HG03025 (cell line): ENCODE results near the gene MTSS2.

Source experiments
- ATAC-seq: cut with Tn5 transposase; IDR thresholded peaks from one replicate; pipeline ENCODE4 v1.9.1; 2021; ENCODE audit warnings: mild to moderate bottlenecking, moderate library complexity; ENCODE audit not compliant: unreplicated experiment, low FRiP score

The MTSS2 gene, protein sequence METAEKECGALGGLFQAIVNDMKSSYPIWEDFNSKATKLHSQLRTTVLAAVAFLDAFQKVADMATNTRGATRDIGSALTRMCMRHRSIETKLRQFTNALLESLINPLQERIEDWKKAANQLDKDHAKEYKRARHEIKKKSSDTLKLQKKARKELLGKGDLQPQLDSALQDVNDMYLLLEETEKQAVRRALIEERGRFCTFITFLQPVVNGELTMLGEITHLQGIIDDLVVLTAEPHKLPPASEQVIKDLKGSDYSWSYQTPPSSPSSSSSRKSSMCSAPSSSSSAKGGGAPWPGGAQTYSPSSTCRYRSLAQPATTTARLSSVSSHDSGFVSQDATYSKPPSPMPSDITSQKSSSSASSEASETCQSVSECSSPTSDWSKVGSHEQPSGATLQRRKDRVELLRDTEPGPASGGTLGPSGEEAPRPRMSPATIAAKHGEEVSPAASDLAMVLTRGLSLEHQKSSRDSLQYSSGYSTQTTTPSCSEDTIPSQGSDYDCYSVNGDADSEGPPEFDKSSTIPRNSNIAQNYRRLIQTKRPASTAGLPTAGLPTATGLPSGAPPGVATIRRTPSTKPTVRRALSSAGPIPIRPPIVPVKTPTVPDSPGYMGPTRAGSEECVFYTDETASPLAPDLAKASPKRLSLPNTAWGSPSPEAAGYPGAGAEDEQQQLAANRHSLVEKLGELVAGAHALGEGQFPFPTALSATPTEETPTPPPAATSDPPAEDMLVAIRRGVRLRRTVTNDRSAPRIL

DNA sequence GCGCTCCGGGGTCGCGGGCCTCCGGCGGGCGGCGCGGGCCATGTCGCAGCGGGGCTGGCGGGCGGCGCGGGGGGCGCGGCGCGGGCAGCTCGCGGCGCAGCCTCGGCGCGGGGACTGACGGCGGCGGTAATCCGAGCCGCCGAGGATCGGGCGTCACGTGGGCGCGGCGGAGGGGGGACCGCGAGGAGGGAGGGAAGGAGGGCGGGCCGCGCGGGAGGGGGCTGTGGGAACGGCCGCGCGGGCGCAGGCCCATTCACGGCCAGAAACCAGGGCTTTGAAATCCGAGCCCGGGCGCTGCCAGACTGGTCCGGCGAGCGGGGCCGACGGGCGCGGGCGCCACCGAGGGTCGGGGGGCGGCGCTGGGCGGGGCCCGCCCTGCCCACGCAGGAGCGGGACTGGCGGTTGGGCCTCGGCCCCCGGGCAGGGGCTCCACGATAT, at the start of gene MTSS2:
MTSS2 (minus strand) TSS at position 116 of the 438 bp plus-strand sequence. CDS start 262 bp downstream, outside the sequence.
- no peak for ATAC-seq

DNA sequence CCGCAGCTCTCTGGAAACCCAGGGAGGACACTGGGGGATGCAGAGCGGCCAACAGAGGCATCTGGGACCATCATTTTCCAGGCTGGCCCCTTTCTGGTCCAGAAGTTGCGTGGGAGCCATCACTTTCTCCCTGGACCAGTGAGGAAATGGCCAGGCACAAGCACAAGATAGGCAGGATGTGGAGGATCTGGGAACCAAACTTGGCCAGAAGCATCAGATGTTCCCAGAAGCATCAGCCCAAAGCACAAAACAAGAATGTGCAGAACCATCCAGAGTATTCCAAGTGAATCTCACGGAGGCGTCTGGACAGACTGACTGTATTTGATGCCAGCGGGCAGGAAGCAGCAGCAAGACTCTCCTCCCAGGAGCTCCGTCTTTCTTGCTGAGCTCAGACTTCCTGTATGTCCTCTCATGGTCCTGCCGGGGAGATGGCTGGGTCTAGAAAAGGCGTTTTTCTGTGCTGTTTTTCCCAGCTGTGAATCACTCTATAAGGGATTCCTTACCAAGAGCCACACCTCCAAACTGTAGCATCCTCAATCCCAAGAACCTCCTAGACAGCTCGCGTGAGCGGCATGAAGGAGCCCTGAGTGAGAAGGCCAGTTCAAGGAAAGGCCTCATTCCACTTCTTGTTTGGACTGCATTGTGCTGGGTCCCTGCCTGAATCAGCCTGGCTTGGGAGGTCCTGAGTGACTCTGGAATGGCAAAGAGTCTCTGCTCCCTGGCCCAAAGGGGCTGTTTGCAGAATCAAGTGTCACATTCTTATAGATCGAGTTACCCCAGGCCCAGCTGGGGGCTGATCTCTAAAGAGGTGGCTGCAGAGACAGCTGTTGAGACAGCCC, 49.5 kb upstream of the MTSS2 start:
- ATAC-seq = no peak

DNA sequence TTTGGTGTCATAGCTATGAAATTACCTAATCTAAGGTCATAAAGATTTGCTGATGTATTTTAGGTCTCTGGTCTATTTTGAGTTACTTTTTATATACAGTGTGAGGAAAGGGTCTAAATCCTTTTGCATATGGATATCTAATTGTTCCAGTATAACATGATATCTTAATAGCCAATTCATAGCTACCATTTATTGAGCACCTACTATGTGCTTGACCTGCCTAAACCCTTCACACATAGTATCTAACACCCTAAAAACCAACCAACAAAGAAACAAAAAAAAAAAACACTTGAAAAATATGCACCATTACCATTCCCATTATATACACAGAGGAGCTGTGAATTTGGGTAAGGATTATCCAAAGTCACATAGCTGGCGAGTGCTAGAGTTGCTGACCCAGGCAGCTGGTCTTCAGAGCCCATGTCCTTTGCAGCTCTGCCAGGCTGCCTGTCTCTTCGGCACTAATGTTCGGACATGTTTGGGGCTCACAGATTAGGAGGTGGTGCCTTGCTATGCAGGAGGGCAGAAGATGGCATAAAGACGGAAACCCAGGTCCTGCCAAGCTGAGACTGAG, 48.8 kb upstream of the MTSS2 start:
- no peak for ATAC-seq

DNA sequence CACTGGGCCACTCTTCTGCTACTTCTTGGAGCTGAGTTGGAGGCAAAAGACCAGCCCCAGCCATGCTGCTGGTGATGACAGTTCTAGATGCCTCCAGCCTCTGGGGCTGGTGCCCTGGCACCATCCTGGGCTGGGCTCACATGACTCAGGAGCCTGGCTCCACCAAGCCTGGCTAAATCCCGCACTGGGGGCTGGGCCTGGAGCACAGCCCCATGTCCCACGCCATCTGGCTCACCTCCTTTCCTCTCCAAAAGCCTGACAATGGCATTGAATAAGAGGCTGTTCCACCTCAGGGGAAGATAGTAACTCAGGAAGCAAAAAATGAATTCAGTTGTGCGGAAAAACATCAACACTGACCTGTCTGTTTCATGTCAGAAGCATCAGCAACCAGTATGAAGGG, 45.1 kb upstream of the MTSS2 start:
- no peak for ATAC-seq

DNA sequence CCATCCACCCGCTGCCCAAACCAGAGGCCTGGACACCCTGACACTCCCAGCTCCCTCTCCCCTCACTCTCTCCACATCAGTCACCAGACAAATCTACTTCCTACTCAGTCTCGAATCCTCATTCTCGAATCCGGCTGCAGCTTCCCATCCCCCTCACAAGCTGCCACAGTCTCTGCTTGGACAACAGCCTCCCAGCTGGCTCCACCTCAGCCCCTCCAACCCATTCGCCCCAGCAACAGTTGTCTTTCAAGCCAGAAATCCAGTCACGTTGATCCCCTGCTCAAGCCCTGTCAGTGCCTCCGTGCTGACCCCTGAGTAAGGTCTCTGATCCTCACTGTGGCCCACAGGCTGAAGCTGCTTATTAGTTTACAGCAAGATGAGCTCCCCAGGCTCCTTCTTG, 44.2 kb upstream of the MTSS2 start:
- no peak for ATAC-seq

DNA sequence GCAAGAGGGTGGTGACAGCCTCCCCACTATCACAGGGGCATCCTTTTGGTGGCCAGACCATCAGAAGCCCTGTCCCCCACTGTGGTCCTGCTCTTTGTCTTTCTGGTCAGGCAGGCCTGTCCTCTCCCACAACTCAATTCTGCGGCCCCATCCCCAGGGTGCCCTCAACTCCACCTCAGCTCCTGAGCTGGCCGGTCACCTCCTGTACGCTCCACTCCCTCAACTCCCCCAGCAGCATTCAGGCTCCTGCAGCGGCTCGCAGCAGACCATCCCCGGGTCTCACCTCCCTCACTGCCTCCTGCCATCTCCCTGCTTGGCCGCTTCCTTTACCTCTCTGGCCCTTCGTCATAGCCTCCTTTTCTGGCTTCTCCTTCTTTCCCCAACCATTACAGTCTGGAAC, 43.4 kb upstream of the MTSS2 start:
- ATAC-seq = no peak

DNA sequence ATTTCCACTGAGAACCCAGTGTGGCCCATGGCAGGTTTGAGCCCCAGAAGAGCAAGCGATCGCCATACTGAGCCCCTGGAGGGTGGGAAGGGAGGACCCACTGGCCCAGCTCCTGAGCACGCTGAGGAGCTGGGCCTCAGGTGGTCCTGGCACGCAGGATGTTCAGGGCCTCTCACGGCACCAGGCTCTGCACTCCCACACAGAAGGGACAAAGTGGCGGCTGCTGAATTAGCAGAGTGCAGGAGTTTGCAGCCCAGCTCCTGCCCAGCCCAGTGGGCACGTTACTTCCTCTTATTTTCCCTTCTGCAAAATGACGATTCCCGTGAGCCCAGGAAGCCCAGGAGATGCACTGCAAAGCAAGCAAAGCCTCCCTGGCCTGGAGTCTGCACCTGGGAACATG, 42.3 kb upstream of the MTSS2 start:
- ATAC-seq = no peak

DNA sequence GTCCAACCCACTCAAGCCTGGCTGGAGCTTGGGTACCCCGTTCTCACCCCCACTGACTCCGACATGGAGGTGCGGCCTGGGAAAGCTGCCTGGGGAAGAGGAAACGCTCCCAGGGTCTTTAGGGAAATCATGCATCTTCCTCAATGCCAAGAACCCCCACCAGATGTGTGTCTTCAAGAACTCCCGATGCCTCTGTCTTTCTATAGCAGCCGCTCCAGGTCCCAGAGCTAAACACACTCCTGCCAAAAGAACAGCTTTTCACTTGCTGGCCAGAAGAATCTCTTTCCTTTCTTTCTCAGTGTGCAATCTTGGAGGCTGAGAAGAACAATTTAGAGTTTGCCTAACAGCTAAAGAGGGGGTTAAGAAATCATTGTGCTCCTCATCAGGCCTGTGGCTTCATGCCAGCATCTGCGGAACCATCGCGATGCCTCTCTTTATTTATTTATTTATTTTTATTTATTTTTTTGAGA, 41.1 kb upstream of the MTSS2 start:
- ATAC-seq = no peak

DNA sequence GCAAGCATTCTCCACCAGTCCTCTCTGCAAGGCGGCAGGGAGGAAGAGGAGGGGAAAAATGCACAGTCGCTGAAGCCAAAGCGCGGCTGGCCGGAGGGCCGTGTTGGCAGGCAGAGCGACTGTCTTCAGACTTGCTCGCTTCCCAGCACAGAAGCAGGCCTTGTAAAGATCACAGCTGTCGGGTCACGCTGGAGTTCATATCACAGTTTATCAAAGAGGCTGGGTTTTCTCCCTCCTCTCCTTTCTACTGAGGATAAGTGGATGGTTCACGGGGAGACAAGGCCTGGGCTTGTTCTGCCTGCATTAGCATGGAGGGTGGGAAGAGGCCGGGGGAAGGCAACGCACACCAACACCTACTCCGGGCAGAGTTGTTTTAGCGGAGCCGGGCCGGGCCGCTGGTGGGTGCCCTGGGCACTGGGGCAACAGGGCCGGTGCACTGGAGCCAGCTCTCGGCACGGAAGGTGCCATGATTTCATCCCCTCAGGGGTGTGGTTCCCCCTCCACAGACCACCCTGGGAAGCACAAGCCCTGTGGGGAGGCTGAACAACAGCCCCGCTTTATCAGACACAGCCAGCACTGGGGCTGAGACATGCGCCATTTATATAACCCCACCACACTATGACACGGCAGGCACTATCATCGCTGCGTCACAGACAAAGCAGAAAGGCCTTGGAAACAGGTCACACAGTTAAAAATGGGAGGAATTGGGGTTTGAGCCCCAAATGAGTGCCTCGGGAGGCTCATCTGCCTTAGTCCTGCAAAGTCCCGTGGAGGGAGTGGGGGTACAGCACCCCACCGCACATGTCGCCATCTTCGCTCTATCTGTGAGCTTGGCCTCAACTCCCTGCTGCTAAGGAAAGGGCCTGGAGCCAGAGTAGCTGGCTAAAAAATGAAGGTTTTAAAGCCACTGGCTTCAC, 40.3 kb upstream of the MTSS2 start:
- ATAC-seq = no peak

DNA sequence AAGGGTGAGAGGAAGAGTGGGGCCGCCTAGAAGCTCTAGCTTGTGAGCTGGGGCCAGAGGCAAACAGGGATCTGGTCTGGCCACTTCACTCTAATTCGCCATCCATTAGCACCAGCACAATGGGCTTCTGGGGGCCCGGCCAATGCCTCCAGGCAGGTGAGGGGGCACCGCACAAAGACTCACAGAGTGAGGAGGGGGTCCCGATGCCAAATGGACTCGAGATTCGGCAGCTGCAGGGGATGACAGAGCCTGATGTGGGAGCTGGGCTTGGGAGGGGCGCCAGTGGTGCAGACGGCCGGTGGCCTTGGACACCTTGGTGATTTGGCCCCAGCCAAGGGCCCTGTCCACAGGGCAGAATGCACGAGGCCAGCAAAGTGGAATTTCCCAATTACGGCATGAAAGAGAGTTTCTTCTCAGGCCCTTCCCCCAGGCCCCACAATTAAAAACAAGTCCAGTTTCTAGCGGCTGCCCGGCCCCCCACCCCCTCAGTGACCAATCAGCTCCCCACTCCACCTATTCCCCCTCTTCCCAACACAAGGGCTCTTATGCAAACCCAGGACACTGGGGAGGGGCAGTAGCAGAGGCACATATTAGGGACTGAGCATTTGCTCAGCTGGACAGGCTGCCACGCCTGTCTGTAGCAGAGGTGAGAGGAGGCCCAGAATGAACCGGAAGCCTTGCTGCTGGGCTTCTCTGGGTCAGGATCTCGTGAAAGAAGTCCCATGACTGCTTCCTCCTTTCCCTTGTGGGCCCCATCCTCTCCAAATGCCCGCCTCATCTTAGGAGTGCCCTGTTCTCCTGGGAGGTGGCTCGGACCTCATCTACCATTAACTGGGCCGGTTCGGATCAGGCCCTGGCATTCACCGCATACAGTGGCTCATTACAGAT, 39.4 kb upstream of the MTSS2 start:
- ATAC-seq = no peak

DNA sequence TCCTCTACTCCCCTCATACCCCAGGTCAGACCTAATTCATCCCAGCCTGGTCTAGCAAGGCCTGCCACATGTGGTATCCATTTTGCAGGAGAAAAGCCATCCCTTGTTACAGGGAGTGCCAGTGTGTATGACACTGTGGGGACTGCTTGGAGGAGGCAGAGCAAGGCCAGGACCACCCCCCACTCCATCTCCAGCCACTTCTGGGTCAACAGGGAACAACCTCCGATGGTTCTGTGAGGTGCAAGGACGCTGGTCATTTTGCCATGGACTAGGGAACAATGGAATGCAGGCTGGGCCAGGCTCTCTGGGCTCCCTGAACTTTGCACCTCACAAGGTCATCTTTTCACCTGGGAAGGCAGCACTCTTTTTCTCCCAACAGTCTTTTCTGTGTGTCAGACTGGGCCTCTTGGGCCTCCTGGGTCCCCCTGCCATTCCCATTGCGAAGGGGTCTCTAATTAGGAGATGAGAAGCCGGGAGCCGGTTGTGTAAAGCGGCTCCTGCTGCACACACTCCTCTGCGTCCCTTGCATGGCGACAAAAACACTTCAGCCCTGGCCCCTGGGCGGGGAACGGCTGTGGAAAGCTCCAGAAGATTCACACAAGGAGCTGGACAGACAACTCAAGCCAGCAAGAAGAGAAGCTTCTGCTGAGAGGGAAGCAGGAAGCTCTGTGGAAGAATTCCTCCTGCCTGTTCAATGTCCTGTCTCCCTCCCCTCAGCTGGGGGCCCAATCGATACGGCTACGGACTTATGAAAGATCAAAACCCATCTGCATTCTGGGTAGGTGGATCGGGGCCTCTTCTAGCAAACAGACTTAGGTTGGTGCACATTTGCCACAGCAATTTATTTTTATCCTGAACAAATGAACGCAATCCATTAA, 38.5 kb upstream of the MTSS2 start:
- ATAC-seq = no peak

DNA sequence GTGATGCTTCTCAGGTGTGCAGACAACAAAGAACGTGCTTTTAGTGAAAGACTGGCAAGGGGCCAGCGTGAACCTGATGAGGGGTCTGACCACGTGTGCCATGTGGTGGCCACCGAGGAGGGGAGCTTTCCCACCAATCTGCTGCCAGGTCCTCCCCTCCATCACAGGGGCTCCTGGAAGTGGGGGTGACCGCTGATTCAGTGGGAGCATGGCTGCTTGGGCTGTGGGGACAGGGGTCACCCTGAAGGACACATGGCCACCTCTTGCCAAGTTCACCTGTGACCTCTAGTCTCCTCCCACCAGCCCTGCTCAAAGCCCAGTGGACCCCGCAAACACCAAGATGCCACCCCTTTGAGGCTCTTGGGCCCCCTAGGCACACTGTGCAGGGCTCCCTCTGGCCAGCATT, 37.9 kb upstream of the MTSS2 start:
- ATAC-seq = no peak

DNA sequence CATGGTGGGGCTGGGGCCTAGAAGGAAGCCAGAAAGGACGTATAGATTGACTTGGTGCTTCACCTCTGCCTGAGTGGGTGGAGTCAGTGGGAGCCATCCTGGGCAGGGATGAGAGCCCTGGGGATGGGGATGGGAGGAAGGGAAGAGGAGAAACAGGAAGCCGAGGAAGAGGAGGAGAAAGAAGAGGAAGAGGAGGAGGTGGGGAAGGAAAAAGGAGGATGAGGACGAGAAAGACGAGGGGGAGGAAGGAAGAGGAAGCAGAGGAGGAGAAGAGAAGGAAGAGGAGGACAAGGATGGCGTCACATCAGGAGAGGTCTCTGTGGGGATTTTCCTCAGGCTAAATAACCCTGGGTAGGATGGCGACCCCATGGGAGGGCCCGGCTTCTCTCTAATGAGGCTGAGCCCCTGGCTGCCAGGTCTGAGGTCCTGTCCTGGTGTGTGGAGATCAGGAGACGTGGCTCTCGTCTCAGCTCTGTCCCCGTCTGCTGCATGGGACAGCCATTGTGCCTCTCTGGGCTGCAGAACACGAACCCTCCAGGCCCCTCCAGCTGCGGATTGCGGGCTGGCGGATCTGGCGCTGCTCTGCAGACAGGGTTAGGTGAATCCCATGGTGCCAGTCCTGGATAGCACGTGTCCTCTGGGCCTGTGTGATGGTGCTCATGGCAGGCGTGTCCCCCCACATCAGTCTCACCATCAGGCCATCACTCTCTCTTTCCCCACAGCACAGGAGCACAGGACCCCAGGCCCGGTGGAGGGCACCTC, 35.5 kb upstream of the MTSS2 start:
- no peak for ATAC-seq

DNA sequence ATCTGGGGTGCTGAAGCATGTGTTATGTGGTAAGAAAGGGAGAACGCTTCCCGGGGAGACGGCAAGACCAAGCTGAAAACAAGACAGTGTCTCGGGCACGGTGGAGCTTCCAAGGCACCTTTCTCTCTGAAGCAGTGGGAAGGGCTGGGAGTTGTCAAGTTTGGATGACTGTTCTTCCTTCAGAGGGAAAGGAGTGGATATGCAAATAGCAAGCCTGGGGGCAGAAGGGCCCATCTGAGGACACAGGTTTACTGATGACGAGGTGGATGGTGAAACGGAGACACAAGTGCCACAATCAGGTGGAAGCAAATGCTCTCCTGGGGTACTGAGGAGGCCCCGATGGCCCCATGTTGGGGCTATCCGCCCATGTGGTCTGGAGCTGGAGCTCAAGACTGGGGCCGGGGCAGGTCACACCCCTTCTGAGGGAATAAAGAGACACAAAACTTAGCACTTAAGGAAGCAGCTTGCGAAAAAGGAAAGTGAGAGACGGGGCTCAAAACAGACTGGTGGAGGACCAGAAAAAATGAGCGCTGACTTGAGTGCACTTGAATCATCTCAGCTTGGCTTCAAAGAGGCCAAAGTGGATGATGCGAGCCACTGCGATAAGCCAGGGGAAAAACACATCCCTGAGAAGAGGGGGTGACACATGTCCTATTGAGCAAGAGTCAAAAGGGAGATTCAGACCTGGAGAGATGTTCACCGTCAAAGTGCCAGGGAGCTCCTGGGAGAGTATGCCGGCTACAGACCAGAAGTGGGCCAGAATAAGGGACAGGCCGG, 34.8 kb upstream of the MTSS2 start:
- no peak for ATAC-seq

DNA sequence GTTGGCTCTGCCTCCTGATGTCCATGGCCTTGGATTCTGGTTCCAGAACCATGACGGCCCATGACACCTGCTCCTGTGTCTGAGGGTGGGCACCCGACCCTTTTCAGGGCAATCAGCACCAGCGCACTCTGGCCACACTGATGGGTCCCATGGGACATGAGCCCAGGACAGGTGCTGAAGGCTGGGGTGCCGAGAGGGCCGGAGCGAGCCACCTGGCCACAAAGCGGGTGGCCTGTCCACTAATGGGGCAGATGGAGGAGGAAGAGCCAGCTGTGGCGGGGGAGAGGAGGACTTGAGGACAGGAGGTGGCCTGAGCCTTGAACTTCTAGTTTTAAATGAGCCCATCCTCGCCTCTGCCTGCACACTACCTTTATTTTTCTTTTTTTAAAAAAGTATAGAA, 31.2 kb upstream of the MTSS2 start:
- no peak for ATAC-seq

DNA sequence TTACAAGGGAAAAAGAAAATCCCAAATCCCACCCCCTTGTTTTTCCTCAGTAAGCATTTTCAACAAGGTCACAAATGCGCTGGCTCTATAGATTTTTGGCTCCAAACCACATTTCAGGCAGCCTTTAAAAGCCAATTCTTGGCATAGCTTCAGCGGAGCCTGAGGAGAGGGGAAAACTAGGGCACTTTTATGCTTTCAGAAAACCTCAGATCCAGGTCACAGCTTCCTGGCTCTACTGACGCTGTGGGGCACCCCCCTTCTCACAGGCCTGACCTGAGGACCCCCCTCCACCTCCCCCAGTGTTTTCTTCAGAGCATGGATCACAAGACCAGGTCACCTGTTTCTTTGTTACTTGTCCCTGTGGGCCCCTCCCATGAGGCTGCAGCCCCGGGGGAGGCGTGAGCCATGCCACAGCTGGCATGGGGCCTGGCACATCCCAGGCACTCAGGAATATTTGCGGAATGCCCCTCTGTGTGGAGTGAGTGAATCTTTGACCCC, 30.1 kb upstream of the MTSS2 start:
- ATAC-seq = no peak
